ENCODE data around the gene RAC3. TPM values are rescaled to one million over a fixed set of nuclear protein-coding genes. Genes with fewer than 3 reads are reported as not detected.

RAC3 gene
- total RNA-seq, 1 donor, result 9.1 TPM

- no peak for TF ChIP-seq CTCF (IDR thresholded peaks at IDR 0.05; ENCODE audit: insufficient read depth, low read depth, low read length)
- H3K4me3 ChIP-seq (ENCODE audit: low read depth, low read length), result no peak overlapping the region
- DNase-seq (ENCODE audit: low read depth), result no peak
Measured at GRCh38 chr17:82049521-82049971, 18.1 kb downstream of the RAC3 start.

DNA sequence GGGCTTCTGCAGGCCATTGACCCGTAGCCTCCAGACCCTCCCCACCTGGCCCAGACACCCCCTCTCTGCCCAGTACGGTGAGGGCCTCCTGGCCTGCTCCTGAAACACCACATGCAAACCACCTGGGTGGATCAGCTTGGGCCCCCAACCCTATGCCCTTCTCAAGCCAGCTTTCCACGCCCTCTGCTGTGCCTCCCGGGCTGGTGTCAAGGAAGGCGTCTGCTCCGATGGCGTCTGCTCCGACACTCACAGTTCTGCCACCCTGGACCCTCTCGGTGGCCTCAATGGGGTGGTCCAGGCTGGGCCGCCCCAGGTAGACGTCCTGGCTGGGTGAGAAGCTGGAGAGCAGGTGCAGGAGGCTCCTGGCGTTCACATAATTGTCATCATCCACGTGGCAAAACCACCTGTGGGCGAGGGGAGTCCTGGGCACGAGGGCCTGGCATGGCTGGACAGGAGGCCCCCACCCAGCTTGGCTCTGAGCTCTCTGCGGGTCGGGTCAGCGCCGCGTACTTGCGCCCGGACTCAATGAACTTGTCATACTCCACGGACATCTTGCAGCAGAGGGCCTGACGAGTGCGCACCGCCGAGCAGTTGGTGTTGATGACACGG lies 18.8 kb downstream of the RAC3 start:
- no peak for DNase-seq (ENCODE audit: low read depth)
- peak overlapping the region; percentile 68 for H3K4me3 ChIP-seq (ENCODE audit: low read depth, low read length)
- TF ChIP-seq CTCF (IDR thresholded peaks at IDR 0.05; ENCODE audit: insufficient read depth, low read depth, low read length), result no peak

DNA sequence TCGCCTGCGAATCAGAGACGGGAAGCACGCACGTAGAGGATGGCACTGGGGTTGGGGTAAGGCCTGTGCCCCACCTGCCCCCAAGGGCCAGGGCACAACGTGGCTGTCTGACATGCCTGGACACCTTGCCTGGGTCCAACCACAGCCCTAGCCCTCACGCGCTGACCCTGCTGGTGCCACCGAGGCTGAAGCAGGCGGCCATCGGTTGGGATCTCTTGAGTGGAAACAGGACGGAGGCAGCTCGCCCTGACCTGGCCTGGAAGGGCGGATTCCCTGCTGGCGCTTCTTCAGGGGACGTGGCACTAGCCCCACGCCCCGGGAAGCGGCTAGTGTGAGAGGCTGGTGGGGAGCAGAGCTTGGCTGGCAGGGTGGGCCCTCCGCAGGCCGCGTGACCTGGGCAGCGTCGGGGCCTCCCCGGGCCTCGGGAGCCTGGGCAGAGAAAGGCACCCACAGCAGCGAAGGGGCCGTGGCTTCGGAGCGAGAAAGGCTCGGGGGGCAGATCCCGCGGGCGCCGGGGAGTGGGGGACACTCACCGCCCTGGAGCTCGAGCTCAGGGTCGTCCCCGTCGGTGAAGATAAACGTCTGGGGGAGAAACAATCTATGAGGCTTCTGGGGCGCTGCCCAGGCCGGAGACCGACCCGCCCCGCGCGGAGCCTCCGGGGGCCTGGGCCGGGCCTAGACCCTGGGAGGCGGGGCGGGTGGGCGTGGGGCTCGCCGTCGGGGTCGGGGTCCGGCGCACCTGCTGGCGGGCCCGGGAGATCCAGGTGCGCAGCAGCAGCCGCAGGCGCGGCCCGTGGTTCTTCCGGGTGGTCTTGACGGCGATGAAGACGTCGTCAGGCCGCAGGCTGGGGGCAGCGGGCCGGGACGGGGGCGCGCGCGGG lies 19.5 kb downstream of the RAC3 start:
- peak; percentile 29 for DNase-seq (ENCODE audit: low read depth)
- TF ChIP-seq CTCF (IDR thresholded peaks at IDR 0.05; ENCODE audit: insufficient read depth, low read depth, low read length), result no peak
- peak overlapping the region; percentile 68 for H3K4me3 ChIP-seq (ENCODE audit: low read depth, low read length)

- DNase-seq (ENCODE audit: low read depth), result peak; percentile 55
- peak within 1 kb of the TSS; percentile 68 for H3K4me3 ChIP-seq (ENCODE audit: low read depth, low read length)
Measured at GRCh38 chr17:82051776-82052637, 20.5 kb downstream of the RAC3 start, which contains the start of the genes GPS1 and RFNG. GPS1 (plus strand) TSS chr17:82051898; CDS start chr17:82051932, 34 bp downstream. RFNG (minus strand) TSS chr17:82051811; CDS start chr17:82051766, 45 bp downstream.

GRCh38 chr17:82052638-82053059 lies 21.2 kb downstream of the RAC3 start:
- H3K4me3 ChIP-seq (ENCODE audit: low read depth, low read length), result peak overlapping the region; percentile 68
- TF ChIP-seq CTCF (IDR thresholded peaks at IDR 0.05; ENCODE audit: insufficient read depth, low read depth, low read length), result no peak
- DNase-seq (ENCODE audit: low read depth), result no peak

More at GRCh38 chr17:82051776-82052637, 20.5 kb downstream of the RAC3 start, which contains the start of the genes GPS1 and RFNG:
- TF ChIP-seq CTCF (IDR thresholded peaks at IDR 0.05; ENCODE audit: insufficient read depth, low read depth, low read length), result no peak

DNA sequence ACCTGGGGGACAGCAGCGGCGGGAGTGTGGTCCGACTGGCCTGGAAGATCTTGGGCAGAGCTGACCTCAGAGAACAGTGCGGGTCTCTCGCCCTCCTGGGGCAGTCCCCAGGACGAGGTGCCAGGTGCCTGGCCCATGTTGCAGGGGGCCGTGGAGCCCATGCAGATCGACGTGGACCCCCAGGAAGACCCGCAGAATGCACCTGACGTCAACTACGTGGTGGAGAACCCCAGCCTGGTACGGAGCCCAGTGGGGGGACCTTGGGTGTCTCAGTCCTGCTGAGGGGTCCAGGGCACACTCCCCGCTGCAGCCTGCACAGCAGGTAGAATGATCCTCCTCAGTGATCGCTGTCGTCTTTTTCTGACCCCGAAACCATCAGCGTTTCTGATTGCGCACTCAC lies 21.7 kb downstream of the RAC3 start:
- no peak for DNase-seq (ENCODE audit: low read depth)
- TF ChIP-seq CTCF (IDR thresholded peaks at IDR 0.05; ENCODE audit: insufficient read depth, low read depth, low read length), result no peak
- H3K4me3 ChIP-seq (ENCODE audit: low read depth, low read length), result peak overlapping the region; percentile 68

Measured in fibroblast of villous mesenchyme (primary cell).